Calu3 (cell line): ENCODE data around the gene SAP25. TPM values are rescaled to one million over a fixed set of nuclear protein-coding genes. Genes with fewer than 3 reads are reported as not detected.

ENCODE experiments used
- BruUV-seq: library from RNA; stranded (reverse); fragments of 400-500 nt; replicated peaks from 2 replicates; lab custom pipeline; 2021; lab: Mats Ljungman, UMichigan
- CTCF ChIA-PET: fragments of 300-600 bp; sonication (Branson Sonifier 250); formaldehyde crosslinking; loops from one replicate; lab custom pipeline; 2022; ENCODE audit warnings: antibody characterized with exemption; lab: Charles Lee
- DNase-seq: peaks from one replicate; pipeline ENCODE4 v3.0.0; 2022
- H3K27ac Mint-ChIP-seq: one replicate; pipeline ENCODE4 v1.8.0; 2022; ENCODE audit warnings: mixed read lengths; ENCODE audit not compliant: unreplicated experiment
- H3K27me3 Mint-ChIP-seq: one replicate; pipeline ENCODE4 v1.8.0; 2022; ENCODE audit warnings: mixed read lengths; ENCODE audit not compliant: unreplicated experiment
- H3K36me3 Mint-ChIP-seq: one replicate; pipeline ENCODE4 v1.8.0; 2022; ENCODE audit warnings: mild to moderate bottlenecking, moderate library complexity, mixed read lengths; ENCODE audit not compliant: insufficient read depth, unreplicated experiment
- H3K4me1 Mint-ChIP-seq: one replicate; pipeline ENCODE4 v1.8.0; 2022; ENCODE audit warnings: mild to moderate bottlenecking, low read depth, mixed read lengths; ENCODE audit not compliant: unreplicated experiment
- H3K4me3 Mint-ChIP-seq: one replicate; pipeline ENCODE4 v1.8.0; 2022; ENCODE audit warnings: mild to moderate bottlenecking, low read depth, moderate library complexity, mixed read lengths; ENCODE audit not compliant: unreplicated experiment
- H3K9me3 Mint-ChIP-seq: one replicate; pipeline ENCODE4 v1.8.0; 2022; ENCODE audit warnings: low read depth, mixed read lengths; ENCODE audit not compliant: unreplicated experiment
- intact Hi-C: fragments of 100-400 bp; cut with micrococcal nuclease; formaldehyde crosslinking; loops from one replicate; pipeline ENCODE4 v1.10.0; 2022; ENCODE audit not compliant: unreplicated experiment
- total RNA-seq: library from RNA; stranded (reverse); gene quantifications from 2 replicates; pipeline ENCODE4 v1.2.3, GENCODE V29; 2022
- TF ChIP-seq, protein P1 (sequence below): fragments of 200-600 bp; IDR thresholded peaks from one replicate; pipeline ENCODE4 v1.8.0; 2022; ENCODE audit warnings: antibody characterized with exemption; ENCODE audit not compliant: unreplicated experiment

SAP25 gene
- total RNA-seq, 1 experiment from 2014 or later = 3.1 TPM

DNA sequence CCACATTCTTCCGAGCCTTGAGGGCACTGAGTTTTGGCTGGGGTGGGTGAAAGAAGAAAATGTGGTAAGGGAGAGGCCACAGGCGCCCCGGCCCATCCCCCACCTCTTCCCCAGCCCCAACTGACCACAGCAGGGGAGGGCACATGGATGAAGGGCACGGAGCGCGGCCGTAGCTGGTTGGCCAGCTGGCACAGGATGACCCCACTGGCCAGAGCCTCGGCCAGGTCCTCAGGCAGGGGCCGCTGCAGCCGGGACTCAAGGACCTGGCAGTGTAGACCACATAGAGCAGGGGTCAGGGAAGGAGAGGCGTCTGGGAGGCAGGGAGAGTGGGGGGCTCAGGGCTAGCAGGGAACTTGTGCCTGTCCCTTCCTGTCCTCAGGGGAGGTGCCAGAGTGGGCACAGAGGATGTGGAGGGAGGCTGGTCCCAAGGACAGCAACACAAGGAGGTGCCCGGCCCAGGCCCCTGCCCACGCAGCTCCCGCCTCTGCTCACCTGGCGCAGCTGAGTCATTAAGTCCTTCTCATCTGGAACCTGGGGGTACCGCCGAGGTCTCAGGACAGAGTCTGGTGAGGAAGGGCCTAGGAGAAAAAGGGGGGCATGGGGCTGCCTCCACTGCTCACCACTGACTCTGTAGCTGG lies 2.2 kb upstream of the SAP25 start:
- DNase-seq = no peak
- H3K4me1 Mint-ChIP-seq = no peaks in the 10 kb centered on the region
- H3K27ac Mint-ChIP-seq = no peak overlapping the region
- H3K4me3 Mint-ChIP-seq = no peak overlapping the region
- TF ChIP-seq, protein P1, sequence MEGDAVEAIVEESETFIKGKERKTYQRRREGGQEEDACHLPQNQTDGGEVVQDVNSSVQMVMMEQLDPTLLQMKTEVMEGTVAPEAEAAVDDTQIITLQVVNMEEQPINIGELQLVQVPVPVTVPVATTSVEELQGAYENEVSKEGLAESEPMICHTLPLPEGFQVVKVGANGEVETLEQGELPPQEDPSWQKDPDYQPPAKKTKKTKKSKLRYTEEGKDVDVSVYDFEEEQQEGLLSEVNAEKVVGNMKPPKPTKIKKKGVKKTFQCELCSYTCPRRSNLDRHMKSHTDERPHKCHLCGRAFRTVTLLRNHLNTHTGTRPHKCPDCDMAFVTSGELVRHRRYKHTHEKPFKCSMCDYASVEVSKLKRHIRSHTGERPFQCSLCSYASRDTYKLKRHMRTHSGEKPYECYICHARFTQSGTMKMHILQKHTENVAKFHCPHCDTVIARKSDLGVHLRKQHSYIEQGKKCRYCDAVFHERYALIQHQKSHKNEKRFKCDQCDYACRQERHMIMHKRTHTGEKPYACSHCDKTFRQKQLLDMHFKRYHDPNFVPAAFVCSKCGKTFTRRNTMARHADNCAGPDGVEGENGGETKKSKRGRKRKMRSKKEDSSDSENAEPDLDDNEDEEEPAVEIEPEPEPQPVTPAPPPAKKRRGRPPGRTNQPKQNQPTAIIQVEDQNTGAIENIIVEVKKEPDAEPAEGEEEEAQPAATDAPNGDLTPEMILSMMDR = no peak
- no TSS peak for BruUV-seq
- H3K9me3 Mint-ChIP-seq = no peaks in the 10 kb centered on the region
- CTCF ChIA-PET = no interaction called here
- H3K27me3 Mint-ChIP-seq = no peaks in the 10 kb centered on the region
- intact Hi-C loops = no loop called here
- peaks cover 16% of the 10 kb centered on the region for H3K36me3 Mint-ChIP-seq

DNA sequence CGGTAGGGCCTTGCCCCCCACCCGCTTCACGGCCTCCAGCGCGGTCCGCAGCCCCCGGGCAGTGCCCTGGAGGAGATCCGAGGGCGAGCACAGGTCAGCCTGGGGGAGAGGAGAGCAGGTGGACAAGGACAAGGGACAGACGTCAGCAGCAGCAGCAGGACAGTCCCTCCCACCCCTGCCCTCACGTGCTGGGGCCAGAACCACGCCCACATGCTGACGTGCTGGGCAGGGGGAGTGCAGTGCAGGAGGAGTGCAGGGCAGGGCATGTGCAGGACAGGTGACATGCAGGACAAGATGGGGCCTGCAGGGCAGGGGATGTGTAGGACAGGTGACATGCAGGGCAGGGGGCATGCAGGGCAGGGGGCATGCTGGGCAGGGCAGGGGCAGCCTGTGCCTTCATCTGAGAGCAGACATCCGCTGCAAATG lies 1.5 kb upstream of the SAP25 start:
- Mint-ChIP-seq H3K4me3 (no peak overlapping the region), H3K4me1 (no peaks in the 10 kb centered on the region), H3K27ac (no peak overlapping the region), H3K27me3 (no peaks in the 10 kb centered on the region), H3K9me3 (no peaks in the 10 kb centered on the region), H3K36me3 (peaks cover 21% of the 10 kb centered on the region)
- intact Hi-C loops = no loop called here
- CTCF ChIA-PET = no interaction called here
- TF ChIP-seq, protein P1 = no peak
- DNase-seq = no peak
- BruUV-seq = no TSS peak

DNA sequence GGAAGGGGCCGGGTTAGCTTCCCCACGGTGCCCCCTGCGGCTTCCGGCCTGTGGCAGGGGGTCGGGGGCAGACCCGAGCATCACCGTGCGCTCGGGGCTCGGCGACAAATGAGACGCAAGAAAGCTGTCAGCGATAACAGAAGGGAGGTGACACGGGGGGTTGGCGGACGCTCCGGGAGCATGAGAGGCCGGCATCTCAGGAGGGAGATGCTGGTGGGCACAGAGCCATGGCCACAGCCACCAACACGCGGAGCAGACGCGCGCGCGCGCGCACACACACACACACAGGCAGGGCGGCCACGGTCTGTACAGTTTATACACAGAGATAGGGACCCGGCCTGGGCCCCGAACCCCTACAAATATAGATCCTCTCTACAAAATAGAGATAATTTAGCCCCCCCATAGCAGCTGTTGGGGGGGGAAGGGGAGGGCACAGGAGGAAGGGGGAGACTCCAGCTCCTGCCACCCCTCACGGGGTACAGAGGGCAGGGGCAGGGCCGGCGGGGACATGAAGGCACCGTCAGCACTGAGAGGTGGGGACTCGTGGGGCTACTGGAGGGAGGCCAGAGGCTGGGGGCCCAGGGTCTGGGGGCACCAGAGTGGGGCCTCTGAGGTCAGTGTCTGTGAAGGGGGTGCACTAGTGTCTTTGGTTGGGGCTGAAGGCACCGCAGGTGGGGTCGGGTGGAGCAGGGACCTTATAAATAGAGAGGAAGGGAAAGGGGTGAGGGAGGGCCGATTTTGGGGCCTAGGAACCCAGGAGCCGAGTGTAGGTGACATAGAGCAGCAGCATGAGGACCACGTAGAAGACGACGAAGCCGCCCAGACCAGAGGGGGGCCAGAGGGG lies 884 bp upstream of the SAP25 start:
- CTCF ChIA-PET = no interaction called here

DNA sequence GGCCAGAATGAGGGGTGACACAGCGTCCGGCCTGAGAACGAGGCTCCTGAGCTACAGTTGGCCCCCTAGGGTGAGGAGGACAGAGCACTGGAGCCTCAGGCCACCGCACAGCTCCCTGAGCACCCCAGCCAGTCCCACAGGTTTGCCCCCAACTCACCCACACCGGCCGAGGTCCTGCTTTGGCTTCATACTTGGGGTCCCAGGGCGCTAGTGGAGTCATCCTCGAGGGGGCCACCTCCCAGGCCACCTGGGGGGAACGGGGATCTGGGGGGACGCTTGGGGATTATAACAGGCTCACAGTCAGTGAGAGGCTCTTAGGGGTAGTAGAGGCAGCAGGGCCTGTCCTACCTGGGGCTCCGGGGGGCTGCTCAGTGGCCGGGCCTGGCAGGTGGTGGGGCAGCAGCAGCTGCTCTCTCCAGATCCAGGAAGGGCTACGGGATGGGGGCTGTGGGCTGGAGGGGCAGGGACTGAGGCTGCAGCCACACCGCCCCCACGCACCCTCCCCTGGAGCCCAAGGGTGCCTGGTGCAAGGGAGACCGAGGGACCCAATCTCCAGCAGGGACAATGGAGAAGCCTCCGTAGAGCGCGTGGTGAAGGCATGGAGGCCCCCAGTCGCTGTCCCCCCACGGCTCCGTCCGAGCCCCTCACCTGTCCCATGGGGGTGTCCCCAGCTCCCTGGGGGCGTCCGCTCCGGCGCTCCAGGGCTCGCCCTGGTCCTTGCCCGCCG lies 588 bp downstream of the SAP25 start:
- no peak overlapping the region for H3K27ac Mint-ChIP-seq
- H3K4me1 Mint-ChIP-seq = peaks cover 11% of the 10 kb centered on the region
- H3K4me3 Mint-ChIP-seq = no peak overlapping the region
- H3K9me3 Mint-ChIP-seq = no peaks in the 10 kb centered on the region
- DNase-seq = no peak
- BruUV-seq = no TSS peak
- TF ChIP-seq, protein P1 = no peak
- intact Hi-C loops = no loop called here
- no peaks in the 10 kb centered on the region for H3K27me3 Mint-ChIP-seq
- CTCF ChIA-PET = interaction anchor here (0.6 kb wide), 1 partner anchor 556 kb away, joined by 4 read pairs; no protein-coding TSS in a partner anchor
- H3K36me3 Mint-ChIP-seq = peaks cover 40% of the 10 kb centered on the region

More for the DNA sequence above, 884 bp upstream of the SAP25 start:
- Mint-ChIP-seq H3K4me1 (no peaks in the 10 kb centered on the region), H3K36me3 (peaks cover 27% of the 10 kb centered on the region), H3K9me3 (no peaks in the 10 kb centered on the region), H3K27me3 (no peaks in the 10 kb centered on the region), H3K27ac (no peak overlapping the region), H3K4me3 (no peak overlapping the region)
- TF ChIP-seq, protein P1 = no peak
- DNase-seq = no peak
- no TSS peak for BruUV-seq
- intact Hi-C loops = no loop called here
